Heart left ventricle (tissue), 16 donors: ENCODE data around the gene FSTL3. TPM values are rescaled to one million over a fixed set of nuclear protein-coding genes. Genes with fewer than 3 reads are reported as not detected.

Experiments
- ATAC-seq, 4 donors: fragments of 200-7000 bp; cut with Tn5 transposase; one replicate each; pipeline ENCODE4 v1.9.1; 2020 to 2022; ENCODE audit warnings: moderate library complexity in 4 of 4, mild to moderate bottlenecking in 3 of 4, moderate number of reproducible peaks in 1 of 4
- DNase-seq, 5 donors: peaks; one replicate each; pipeline ENCODE4 v3.0.0-alpha.2; 2020
- H3K27ac ChIP-seq, 12 donors: fragments of 200-600 bp; sonication (generic) in 4 of 12; one replicate each; pipeline versions ENCODE4 v1.5.0 to v1.8.0; 2016 to 2022; ENCODE audit warnings: mild to moderate bottlenecking in 2 of 12
- H3K27me3 ChIP-seq, 9 donors: fragments of 200-600 bp; sonication (generic) in 2 of 9; one replicate each; pipeline versions ENCODE4 v1.5.1 to v1.8.0; 2016 to 2022; ENCODE audit warnings: mild to moderate bottlenecking in 3 of 9
- H3K36me3 ChIP-seq, 9 donors: fragments of 200-600 bp; sonication (generic) in 2 of 9; one replicate each; pipeline versions ENCODE4 v1.5.0 to v1.8.0; 2018 to 2022; ENCODE audit warnings: mild to moderate bottlenecking in 2 of 9
- H3K4me1 ChIP-seq, 12 donors: fragments of 200-600 bp; sonication (generic) in 4 of 12; one replicate each; pipeline versions ENCODE4 v1.5.0 to v1.8.0; 2016 to 2022; ENCODE audit warnings: mild to moderate bottlenecking in 3 of 12
- H3K4me3 ChIP-seq, 12 donors: fragments of 200-600 bp; sonication (generic) in 4 of 12; one replicate each; pipeline versions ENCODE4 v1.5.0 to v1.8.0; 2017 to 2022; ENCODE audit warnings: mild to moderate bottlenecking in 9 of 12, moderate library complexity in 4 of 12
- H3K9me3 ChIP-seq, 12 donors: fragments of 200-600 bp; sonication (generic) in 4 of 12; one replicate each; pipeline versions ENCODE4 v1.5.0 to v1.8.0; 2016 to 2022; ENCODE audit warnings: mild to moderate bottlenecking in 1 of 12
- POLR2A ChIP-seq, 2 donors: fragments of 450-650 bp; IDR thresholded peaks; one replicate each; pipeline ENCODE4 v1.6.1; 2017; ENCODE audit warnings: antibody characterized with exemption in 2 of 2, mild to moderate bottlenecking in 2 of 2, moderate library complexity in 2 of 2
- WGBS, 4 donors: extraction: QIAGEN DNeasy Blood & Tissue Kit in 2 of 4; methylation state at CpG; one replicate each; pipeline versions ENCODE4 v1.1.5 to v1.1.7; 2013 to 2018; 5-methylcytosine and 5-hydroxymethylcytosine counted together
- intact Hi-C, 10 donors: fragments of 100-400 bp; cut with DNase I; formaldehyde crosslinking; loops; one replicate each; pipeline versions ENCODE4 v1.11.1 to v1.14.2; 2022
- polyA plus RNA-seq, 2 donors: library from polyadenylated mRNA; stranded (reverse); fragments of 200-250 nt; gene quantifications; one replicate each; pipeline ENCODE4 v1.2.3, GENCODE V29; 2013
- total RNA-seq, 9 donors: library from RNA; depleted of rRNA in 2 of 9; stranded (reverse); fragments of >200 nt in 2 of 9; fragmentation: NEBNext Ultra II Directional in 3 of 9; extraction: Animal tissue kit (Norgen Biotek cat#: 25700) in 3 of 9; gene quantifications; one replicate each; pipeline versions ENCODE4 v1.1.0 to v1.2.4, GENCODE V29; 2016 to 2023
- TF ChIP-seq, protein P1 (sequence below), 12 donors: fragments of 200-600 bp; sonication (generic) in 4 of 12; IDR thresholded peaks; one replicate each; pipeline versions ENCODE4 v1.5.0 to v1.8.0; 2018 to 2022; ENCODE audit warnings: antibody characterized with exemption in 12 of 12, mild to moderate bottlenecking in 5 of 12
- donor health status: ischemic (EF 13 %, LVEDD 7.1; RV severe dilation, severe dysfunction).
- donor health status: healthy with polysubstance abuse.
- donor health status: DM: no; HTN: yes; CAD: no.
- donor health status: DM: no; HTN: no; CAD: no.
- donor health status: ischemic (EF 25% LVEDD 6.9; RV normal size, moderate dysfunction).
- donor health status: ischemic (EF 25% LVEDD 5.7; RV mildly dilated, moderate dysfunction).
- donor health status: healthy.
- donor health status: DM: yes; HTN: yes; CAD: no.
- donor health status: ischemic (EF 35%, LVEDD 5.7; RV mildly dilated, moderate dysfunction).
- donor health status: nonischemic (EF 11% LVEDD 7.7; RV severe dilation, severe dysfunction).
- donor health status: DM: yes; HTN: yes; CAD: no.
- donor health status: PGD.
- donor health status: ischemic (EF 29% LVEDD 5.4; RV normal size, mild dysfunction).
- donor health status: nonischemic (EF 23%, LVEDD 6.1; RV moderate dilation, normal function).

Gene FSTL3
- total and polyA plus RNA-seq, 11 donors: 41.7 to 376 (median 119) TPM

GRCh38 chr19:639253-640160 is 36.7 kb upstream of the FSTL3 start, which contains the start of gene FGF22:
FGF22 (plus strand) TSS chr19:639879; CDS start chr19:639926, 47 bp downstream.
- TF ChIP-seq POLR2A (IDR thresholded peaks at IDR 0.05): no peak
- TF ChIP-seq, protein P1, sequence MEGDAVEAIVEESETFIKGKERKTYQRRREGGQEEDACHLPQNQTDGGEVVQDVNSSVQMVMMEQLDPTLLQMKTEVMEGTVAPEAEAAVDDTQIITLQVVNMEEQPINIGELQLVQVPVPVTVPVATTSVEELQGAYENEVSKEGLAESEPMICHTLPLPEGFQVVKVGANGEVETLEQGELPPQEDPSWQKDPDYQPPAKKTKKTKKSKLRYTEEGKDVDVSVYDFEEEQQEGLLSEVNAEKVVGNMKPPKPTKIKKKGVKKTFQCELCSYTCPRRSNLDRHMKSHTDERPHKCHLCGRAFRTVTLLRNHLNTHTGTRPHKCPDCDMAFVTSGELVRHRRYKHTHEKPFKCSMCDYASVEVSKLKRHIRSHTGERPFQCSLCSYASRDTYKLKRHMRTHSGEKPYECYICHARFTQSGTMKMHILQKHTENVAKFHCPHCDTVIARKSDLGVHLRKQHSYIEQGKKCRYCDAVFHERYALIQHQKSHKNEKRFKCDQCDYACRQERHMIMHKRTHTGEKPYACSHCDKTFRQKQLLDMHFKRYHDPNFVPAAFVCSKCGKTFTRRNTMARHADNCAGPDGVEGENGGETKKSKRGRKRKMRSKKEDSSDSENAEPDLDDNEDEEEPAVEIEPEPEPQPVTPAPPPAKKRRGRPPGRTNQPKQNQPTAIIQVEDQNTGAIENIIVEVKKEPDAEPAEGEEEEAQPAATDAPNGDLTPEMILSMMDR (IDR thresholded peaks at IDR 0.05): no peak
- H3K4me3 ChIP-seq: peak within 1 kb of the TSS in 11 of 12 donors; percentile 18 to 60 (median 53)
- peak within 1 kb of the TSS in 3 of 12 donors; percentile 38 to 60 (median 41) for H3K27ac ChIP-seq
- peaks cover 0 to 14% (median 10%) of the 10 kb centered on the region in 12 donors for H3K4me1 ChIP-seq
- no peaks in the 10 kb centered on the region for H3K9me3 ChIP-seq
- DNase-seq (peak; percentile 93 to 96 (median 93)), ATAC-seq (peak; percentile 68 to 95 (median 92))
- peaks cover 0 to 1% (median 0%) of the 10 kb centered on the region in 9 donors for H3K36me3 ChIP-seq
- intact Hi-C loops: loop anchor here in 1 of 10 donors (10.0 kb wide), 1 partner anchor 105 kb away; the partner anchor contains the start of gene CDC34
- 6 to 16% (median 6%) methylated on average over 33 to 109 of the region's 109 CpGs for WGBS, 4 donors
- peaks cover 0 to 6% (median 0%) of the 10 kb centered on the region in 9 donors for H3K27me3 ChIP-seq

DNA sequence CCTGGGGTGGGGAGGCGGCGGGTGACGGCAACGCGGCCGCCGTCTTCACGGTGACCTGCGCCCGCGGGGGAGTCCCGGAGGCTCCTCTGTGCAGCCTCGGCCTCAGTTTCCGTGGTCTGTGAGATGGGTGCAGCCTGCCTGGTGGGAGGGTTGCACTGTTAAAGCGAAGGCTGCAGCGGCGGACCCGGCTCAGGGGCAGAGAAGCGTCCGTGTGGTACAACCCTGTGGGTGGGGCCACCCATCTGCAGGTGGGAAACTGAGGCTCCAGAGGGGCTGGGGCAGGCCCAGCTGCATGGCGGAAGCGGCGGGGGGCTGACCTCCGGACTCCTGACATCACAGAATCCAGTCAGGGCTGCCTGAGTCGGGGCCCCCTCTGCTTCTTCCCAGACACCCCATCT is 36.0 kb upstream of the FSTL3 start:
- Histone ChIP-seq H3K36me3 (peaks cover 0 to 8% (median 0%) of the 10 kb centered on the region in 9 donors), H3K4me3 (peak overlapping the region in 10 of 12 donors; percentile 20 to 60 (median 54)), H3K27me3 (peaks cover 0 to 6% (median 0%) of the 10 kb centered on the region in 9 donors), H3K9me3 (no peaks in the 10 kb centered on the region), H3K27ac (peak overlapping the region in 3 of 12 donors; percentile 38 to 60 (median 41)), H3K4me1 (peaks cover 0 to 14% (median 10%) of the 10 kb centered on the region in 12 donors)
- WGBS, 4 donors: 52 to 87% (median 54%) methylated on average over 4 to 25 of the region's 25 CpGs
- TF ChIP-seq, protein P1 (IDR thresholded peaks at IDR 0.05): no peak
- TF ChIP-seq POLR2A (IDR thresholded peaks at IDR 0.05): no peak
- intact Hi-C loops: no loop called here
- ATAC-seq: no peak
- no peak for DNase-seq

DNA sequence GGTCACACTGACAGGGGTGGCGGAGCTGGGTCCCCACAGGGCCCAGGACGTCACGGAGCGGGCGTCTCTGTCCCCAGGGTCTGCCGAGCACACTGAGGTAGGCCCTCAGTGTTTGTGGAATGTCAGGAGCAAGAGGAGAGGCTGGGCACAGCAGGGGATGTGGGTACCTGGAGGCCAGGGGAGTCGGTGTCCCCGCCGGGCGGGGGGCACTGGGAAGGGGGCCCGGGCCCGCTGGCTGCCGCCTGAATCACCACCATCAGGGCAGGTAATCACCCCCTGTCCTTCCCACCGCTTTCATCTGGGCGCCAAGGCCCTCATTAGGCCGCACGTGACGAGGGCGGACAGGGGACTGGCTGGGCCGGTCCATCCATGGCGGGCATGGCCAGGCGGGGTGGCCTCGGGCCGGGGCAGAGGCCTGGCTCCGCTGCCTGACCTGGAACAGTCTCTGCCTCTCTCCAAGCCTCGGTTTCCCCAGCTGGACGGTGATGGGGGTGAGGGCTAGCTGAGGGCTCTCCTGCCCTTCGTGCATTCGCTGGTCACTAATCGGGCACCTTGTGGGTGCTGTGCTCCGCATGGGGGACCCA is 35.5 kb upstream of the FSTL3 start:
- peaks cover 0 to 6% (median 0%) of the 10 kb centered on the region in 9 donors for H3K27me3 ChIP-seq
- no peak for ATAC-seq
- H3K27ac ChIP-seq: no peak overlapping the region
- H3K36me3 ChIP-seq: peaks cover 0 to 11% (median under 1%) of the 10 kb centered on the region in 9 donors
- DNase-seq: no peak
- intact Hi-C loops: no loop called here
- peaks cover 0 to 14% (median 10%) of the 10 kb centered on the region in 12 donors for H3K4me1 ChIP-seq
- WGBS, 4 donors: 89 to 94% (median 92%) methylated on average over 9 to 31 of the region's 31 CpGs
- no peaks in the 10 kb centered on the region for H3K9me3 ChIP-seq
- no peak overlapping the region for H3K4me3 ChIP-seq
- TF ChIP-seq, protein P1 (IDR thresholded peaks at IDR 0.05): no peak
- TF ChIP-seq POLR2A (IDR thresholded peaks at IDR 0.05): no peak

DNA sequence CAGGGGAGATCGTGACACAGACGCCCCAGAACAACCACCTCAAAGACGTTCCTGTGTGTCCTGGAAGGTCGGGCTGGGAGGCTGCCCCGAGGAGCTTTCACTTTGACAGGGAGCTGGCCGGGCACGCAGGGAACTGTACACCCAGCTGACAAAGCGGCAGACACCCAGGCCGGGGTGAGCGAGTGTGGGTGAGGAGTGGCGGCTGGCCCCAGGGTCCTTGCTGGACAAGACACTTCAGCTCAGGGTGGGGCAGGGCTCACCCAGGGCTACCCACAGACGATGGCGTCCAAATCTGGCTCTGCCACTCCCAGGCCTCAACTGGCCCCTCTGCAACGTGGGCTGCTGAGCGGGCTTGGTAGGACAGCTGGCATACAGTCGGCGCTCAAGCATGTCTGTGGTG is 34.5 kb upstream of the FSTL3 start:
- Histone ChIP-seq H3K27me3 (peaks cover 0 to 6% (median 0%) of the 10 kb centered on the region in 9 donors), H3K4me3 (no peak overlapping the region), H3K36me3 (peaks cover 0 to 20% (median 10%) of the 10 kb centered on the region in 9 donors), H3K9me3 (no peaks in the 10 kb centered on the region), H3K27ac (no peak overlapping the region), H3K4me1 (peaks cover 0 to 14% (median 10%) of the 10 kb centered on the region in 12 donors)
- TF ChIP-seq POLR2A (IDR thresholded peaks at IDR 0.05): no peak
- TF ChIP-seq, protein P1 (IDR thresholded peaks at IDR 0.05): no peak
- DNase-seq (no peak), ATAC-seq (no peak)
- intact Hi-C loops: no loop called here
- 84 to 92% (median 89%) methylated on average over 11 to 17 of the region's 17 CpGs for WGBS, 4 donors
